HEK293 (cell line): ENCODE measurements around the gene INTS2.
A peak's percentile ranks its signal among the peaks of the same experiment; 100 is the strongest.

ENCODE experiments used
- CTCF ChIA-PET: fragments of 350-600 bp; formaldehyde crosslinking; extraction: SDS; loops from one replicate; lab custom pipeline; 2021; ENCODE audit warnings: antibody characterized with exemption; lab: Yijun Ruan, JAX
- POLR2A ChIA-PET: fragments of 300-600 bp; formaldehyde crosslinking; extraction: SDS; loops from one replicate; lab custom pipeline; 2020; ENCODE audit warnings: antibody characterized with exemption, inconsistent platforms; lab: Yijun Ruan, JAX
- H3K27ac ChIP-seq: fragments of 200-500 bp; sonication (Bioruptor generic); 2 replicates; pipeline ENCODE4 v1.5.1; 2014; ENCODE audit warnings: low read depth, low read length, control low read depth, inconsistent platforms; ENCODE audit errors: extremely low read depth
- H3K36me3 ChIP-seq, 2 experiments: fragments of 200-500 bp in 1 of 2; sonication (Bioruptor generic) in 1 of 2; 1 replicate in 1 of 2; 2 replicates in 1 of 2; pipeline ENCODE4 v1.5.1; 2014 to 2017; ENCODE audit warnings: inconsistent platforms in 2 of 2, low read length in 2 of 2; ENCODE audit not compliant: control insufficient read depth in 2 of 2, insufficient read depth in 1 of 2
- H3K4me1 ChIP-seq: fragments of 200-500 bp; sonication (Bioruptor generic); 2 replicates; pipeline ENCODE4 v1.5.1; 2014; ENCODE audit warnings: mild to moderate bottlenecking, low read length, inconsistent platforms; ENCODE audit not compliant: control insufficient read depth, insufficient read depth
- H3K4me3 ChIP-seq: 2 replicates; pipeline ENCODE4 v1.5.1; 2011; ENCODE audit warnings: low read depth, mild to moderate bottlenecking, control low read depth, low read length, moderate library complexity
- H3K9me3 ChIP-seq: fragments of 200-500 bp; sonication (Bioruptor generic); 2 replicates; pipeline ENCODE4 v1.5.1; 2014; ENCODE audit warnings: low read depth, low read length, inconsistent platforms; ENCODE audit not compliant: control insufficient read depth, insufficient read depth
- GLI2 ChIP-seq: fragments of 450-650 bp; formaldehyde crosslinking; IDR thresholded peaks from 2 replicates; pipeline ENCODE4; 2017; ENCODE audit warnings: missing biosample characterization, missing genetic modification characterization, low read depth, borderline replicate concordance
- GLI4 ChIP-seq: fragments of 450-650 bp; formaldehyde crosslinking; IDR thresholded peaks from 2 replicates; pipeline ENCODE4 v1.5.1; 2016; ENCODE audit warnings: missing biosample characterization, missing genetic modification characterization
- MYNN ChIP-seq: fragments of 450-650 bp; formaldehyde crosslinking; IDR thresholded peaks from 2 replicates; pipeline ENCODE4 v1.5.1; 2016; ENCODE audit warnings: missing biosample characterization, missing genetic modification characterization, borderline replicate concordance
- PRDM6 ChIP-seq: fragments of 450-650 bp; formaldehyde crosslinking; IDR thresholded peaks from 2 replicates; pipeline ENCODE4 v1.5.1; 2017; ENCODE audit warnings: missing biosample characterization, missing genetic modification characterization
- YY1 ChIP-seq: fragments of 450-650 bp; formaldehyde crosslinking; IDR thresholded peaks from 2 replicates; pipeline ENCODE4 v1.5.1; 2018; ENCODE audit warnings: missing biosample characterization, missing genetic modification characterization
- ZBTB11 ChIP-seq: fragments of 450-650 bp; formaldehyde crosslinking; conservative IDR thresholded peaks from 2 replicates; pipeline ENCODE4 v1.5.1; 2016; ENCODE audit warnings: low read depth, missing biosample characterization, missing genetic modification characterization
- ZBTB17 ChIP-seq: fragments of 450-650 bp; formaldehyde crosslinking; IDR thresholded peaks from 2 replicates; pipeline ENCODE4 v1.5.1; 2016; ENCODE audit warnings: missing biosample characterization, missing genetic modification characterization
- ZBTB49 ChIP-seq: fragments of 450-650 bp; formaldehyde crosslinking; IDR thresholded peaks from 2 replicates; pipeline ENCODE4 v1.5.1; 2016; ENCODE audit warnings: missing biosample characterization, missing genetic modification characterization, low read depth
- ZNF121 ChIP-seq: fragments of 450-650 bp; formaldehyde crosslinking; IDR thresholded peaks from 2 replicates; pipeline ENCODE4 v1.5.1; 2016; ENCODE audit warnings: missing biosample characterization, missing genetic modification characterization
- ZNF211 ChIP-seq: fragments of 450-650 bp; formaldehyde crosslinking; IDR thresholded peaks from 2 replicates; pipeline ENCODE4 v1.5.1; 2016; ENCODE audit warnings: low read depth, missing biosample characterization, missing genetic modification characterization
- ZNF692 ChIP-seq: fragments of 450-650 bp; formaldehyde crosslinking; IDR thresholded peaks from 2 replicates; pipeline ENCODE4 v1.5.1; 2016; ENCODE audit warnings: missing biosample characterization, missing genetic modification characterization
- ZNF704 ChIP-seq: fragments of 450-650 bp; formaldehyde crosslinking; IDR thresholded peaks from 2 replicates; pipeline ENCODE4 v1.5.1; 2016; ENCODE audit warnings: missing biosample characterization, missing genetic modification characterization
- ZNF843 ChIP-seq: fragments of 450-650 bp; formaldehyde crosslinking; IDR thresholded peaks from 2 replicates; pipeline ENCODE4 v1.5.1; 2016; ENCODE audit warnings: missing biosample characterization, missing genetic modification characterization
- ZSCAN30 ChIP-seq: fragments of 450-650 bp; IDR thresholded peaks from 2 replicates; pipeline ENCODE4 v1.5.1; 2018; ENCODE audit warnings: missing biosample characterization, mild to moderate bottlenecking, missing genetic modification characterization, moderate library complexity

Gene INTS2

GRCh38 chr17:61927208-61928100 is at the start of gene INTS2 (continued):
- TF ChIP-seq ZBTB11 (tag by site-specific recombination) (peak; percentile 95), ZNF704 (no peak), ZNF843 (tag by site-specific recombination) (peak; percentile 72; the same call in 1 of the 2 replicates), ZNF211 (tag by site-specific recombination) (no peak), MYNN (tag by site-specific recombination) (peak; percentile 60; the same call in 1 of the 2 replicates)
- TF ChIP-seq, all 188 proteins: peak for 91

GRCh38 chr17:61974115-61974514 is 46.3 kb upstream of the INTS2 start:
- H3K27ac ChIP-seq: no peak overlapping the region
- CTCF ChIA-PET: interaction anchor here (0.6 kb wide), 1 partner anchor 31 kb away, joined by 3 read pairs; no protein-coding TSS in a partner anchor
- no peak for TF ChIP-seq ZSCAN30 (tag by site-specific recombination)
- TF ChIP-seq ZNF121 (tag by site-specific recombination): 0 out of 2 replicates have a peak, but pooled peaks have one; percentile 46
- no peaks in the 10 kb centered on the region for H3K9me3 ChIP-seq
- no peak overlapping the region for H3K4me3 ChIP-seq
- POLR2A ChIA-PET: no interaction called here
- no peaks in the 10 kb centered on the region for H3K4me1 ChIP-seq
- peaks cover 67 to 88% of the 10 kb centered on the region in 2 experiments for H3K36me3 ChIP-seq

GRCh38 chr17:61972311-61972710 is 44.5 kb upstream of the INTS2 start:
- no peak overlapping the region for H3K4me3 ChIP-seq
- ChIA-PET POLR2A (no interaction called here), CTCF (no interaction called here)
- peaks cover 66 to 87% of the 10 kb centered on the region in 2 experiments for H3K36me3 ChIP-seq
- H3K9me3 ChIP-seq: no peaks in the 10 kb centered on the region
- TF ChIP-seq ZNF692 (tag by site-specific recombination): no peak
- no peak for TF ChIP-seq ZBTB49 (tag by site-specific recombination)
- TF ChIP-seq YY1 (tag by site-specific recombination): no peak
- no peak for TF ChIP-seq GLI4 (tag by site-specific recombination)
- no peak for TF ChIP-seq GLI2 (tag by site-specific recombination)
- TF ChIP-seq ZBTB17 (tag by site-specific recombination): no peak
- TF ChIP-seq PRDM6 (tag by site-specific recombination): no peak
- TF ChIP-seq, all 188 proteins: peak for 0
- Histone ChIP-seq H3K27ac (no peak overlapping the region), H3K4me1 (no peaks in the 10 kb centered on the region)
